NCI-H2171 (cell line): Measurements from ENCODE around the gene NEU4.
"Not testable (repeated sequence)": the region's sequence is repeated elsewhere in the genome, so short reads cannot be mapped to it uniquely, and the experiment has no call there.

ENCODE experiments used
- DNase-seq: peaks from one replicate; lab custom pipeline; 2025; lab: John Stamatoyannopoulos, UW

Gene NEU4

DNA sequence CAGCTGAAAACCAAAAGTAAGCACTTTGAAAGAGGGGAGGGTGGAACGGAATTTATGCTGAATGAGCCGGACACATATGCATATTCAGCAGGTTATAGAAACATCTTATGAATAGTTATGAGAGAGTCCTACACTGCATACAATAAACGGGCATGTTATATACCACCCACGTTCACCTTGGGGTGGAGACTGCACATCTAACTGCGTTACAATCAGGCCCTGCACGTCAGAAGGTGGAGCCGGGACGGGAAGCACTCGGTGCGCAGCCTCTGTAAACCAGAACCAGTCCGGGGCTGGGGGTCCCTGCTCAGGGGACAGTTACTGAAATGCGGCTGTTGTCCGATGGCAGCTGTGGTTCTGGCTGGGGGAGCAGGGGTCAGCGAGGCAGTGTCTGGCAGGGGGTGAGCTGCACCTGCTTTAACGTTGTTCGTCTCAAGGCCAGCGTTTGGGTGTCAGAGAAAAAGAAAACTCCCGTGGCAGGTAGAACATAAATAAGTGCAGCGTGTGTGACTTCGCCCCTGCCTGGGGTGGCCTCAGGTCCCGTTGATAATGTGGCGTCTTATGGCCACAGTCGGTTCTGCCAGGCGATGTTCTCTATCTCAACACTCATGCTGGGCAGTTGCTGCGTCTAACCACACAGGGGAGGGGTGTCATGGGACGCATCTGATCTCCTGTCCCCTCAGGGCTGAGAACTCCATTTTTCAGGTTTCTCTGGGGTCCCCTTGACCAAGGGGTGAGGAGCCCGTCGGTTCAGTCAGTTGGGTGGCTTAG is 24.9 kb downstream of the NEU4 start:
- not testable (repeated sequence) for DNase-seq

DNA sequence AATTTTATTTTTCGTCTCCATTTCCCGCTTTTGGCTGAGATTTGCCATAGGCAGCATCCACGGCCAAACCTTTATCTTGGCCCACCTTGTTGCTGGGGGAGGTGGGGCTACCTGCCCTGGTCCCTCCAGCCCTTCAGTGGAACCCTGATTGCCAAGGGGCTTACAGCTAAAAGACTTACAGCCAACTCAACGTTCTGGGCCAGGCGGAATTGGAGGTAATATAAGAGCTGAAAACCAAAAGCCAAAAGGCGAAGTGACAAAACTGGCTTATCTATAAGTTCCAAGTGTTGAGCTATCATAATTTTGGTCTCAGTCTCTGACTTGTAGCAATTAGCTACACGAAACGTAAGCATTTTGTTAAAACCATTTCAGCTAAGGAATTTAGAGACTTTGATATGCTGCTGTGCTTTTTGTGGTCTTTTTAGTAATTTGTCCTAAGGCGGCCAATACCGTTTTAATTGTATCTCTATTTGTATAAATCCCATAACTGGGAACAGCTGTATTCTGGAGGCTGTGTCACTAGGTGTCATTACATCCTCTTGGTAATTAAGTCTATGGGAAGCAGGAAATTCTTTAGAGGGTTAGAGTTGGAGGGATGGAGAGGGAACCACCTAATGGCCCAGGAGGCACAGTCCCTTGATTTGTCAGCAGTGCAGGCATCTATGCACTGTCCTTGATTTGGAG is 25.7 kb downstream of the NEU4 start:
- DNase-seq = no peak

- DNase-seq = no peak
Observed at GRCh38 chr2:241835611-241836010, 26.6 kb downstream of the NEU4 start.

GRCh38 chr2:241836292-241836691 is 27.3 kb downstream of the NEU4 start:
- DNase-seq = no peak

DNA sequence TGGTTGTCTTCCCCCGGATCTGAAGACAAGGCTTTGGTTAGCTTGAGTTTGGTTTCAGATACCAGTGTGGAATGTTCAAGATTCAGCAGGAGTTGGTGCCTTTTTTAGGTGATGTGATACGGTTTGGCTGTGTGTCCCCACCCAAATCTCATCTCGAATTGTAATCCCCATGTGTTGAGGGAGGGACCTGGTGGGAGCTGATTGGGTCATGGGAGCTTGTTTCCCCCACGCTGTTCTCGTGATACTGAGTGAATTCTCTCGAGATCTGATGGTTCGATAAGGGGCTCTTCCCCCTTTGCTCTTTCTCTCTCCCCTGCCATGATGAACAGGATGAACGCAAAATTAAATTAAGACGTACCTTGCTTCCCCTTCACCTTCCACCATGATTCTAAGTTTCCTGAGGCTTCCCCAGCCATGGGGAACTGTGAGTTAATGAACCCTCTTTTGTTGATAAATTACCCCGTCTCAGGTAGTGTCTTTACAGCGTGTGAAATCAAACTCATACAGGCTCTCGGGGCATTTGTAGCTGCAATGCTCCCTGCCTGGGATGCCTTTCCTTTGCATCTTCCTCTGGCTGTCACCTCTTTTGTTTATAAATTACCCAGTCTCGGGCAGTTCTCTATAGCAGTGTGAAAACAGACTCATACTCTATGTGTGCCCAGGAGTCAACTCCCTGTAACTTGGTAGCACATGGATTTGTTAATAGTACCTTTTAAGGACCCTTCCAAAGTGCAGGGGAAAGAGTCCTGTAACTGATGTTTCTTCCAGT is 28.4 kb downstream of the NEU4 start:
- DNase-seq = no peak

DNA sequence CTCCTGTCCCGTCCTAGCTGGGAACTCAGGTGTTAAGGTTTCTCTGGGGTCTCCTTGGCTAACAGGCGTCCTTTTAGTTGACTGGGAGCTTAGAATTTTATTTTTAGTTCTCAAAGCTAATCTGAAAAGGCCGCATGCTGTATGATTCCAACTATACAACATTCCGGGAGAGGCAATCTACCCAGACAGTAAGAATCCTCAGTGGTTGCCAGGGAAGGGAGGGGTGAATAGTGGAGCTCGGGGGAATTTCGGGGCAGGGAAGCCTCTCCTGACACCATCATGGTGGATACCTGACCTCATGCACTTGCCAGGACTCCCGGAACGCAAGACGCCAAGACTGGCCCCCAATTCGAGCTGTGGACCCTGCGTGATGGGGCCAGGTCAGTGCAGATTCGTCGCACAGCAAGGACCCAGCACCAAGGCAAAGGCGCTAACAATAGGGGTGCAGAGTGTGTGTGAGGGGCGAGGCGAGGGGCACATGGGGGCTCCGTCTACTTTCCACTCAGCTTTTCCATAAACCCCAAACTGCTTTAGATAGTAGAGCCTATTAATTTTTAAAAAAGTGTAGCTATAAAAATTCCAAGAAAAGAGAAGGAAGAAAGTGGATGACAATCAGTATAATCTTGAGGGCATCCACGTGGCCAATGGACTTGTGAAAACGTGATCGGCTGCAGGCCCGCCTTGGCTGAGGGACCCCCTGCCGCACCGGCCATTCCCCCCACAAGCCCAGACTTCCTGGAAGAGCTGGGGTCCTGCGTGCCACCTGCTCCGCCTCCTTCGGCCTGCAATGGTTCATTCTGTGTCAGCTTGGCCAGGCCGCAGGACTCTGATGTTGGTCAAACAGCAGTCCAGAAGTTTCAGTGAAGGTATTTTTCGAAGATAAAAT is 32.4 kb downstream of the NEU4 start:
- DNase-seq = no peak

- no peak for DNase-seq
Observed at GRCh38 chr2:241842067-241842415, 33.0 kb downstream of the NEU4 start.

- DNase-seq = no peak
Observed at GRCh38 chr2:241842620-241843211, 33.7 kb downstream of the NEU4 start.

DNA sequence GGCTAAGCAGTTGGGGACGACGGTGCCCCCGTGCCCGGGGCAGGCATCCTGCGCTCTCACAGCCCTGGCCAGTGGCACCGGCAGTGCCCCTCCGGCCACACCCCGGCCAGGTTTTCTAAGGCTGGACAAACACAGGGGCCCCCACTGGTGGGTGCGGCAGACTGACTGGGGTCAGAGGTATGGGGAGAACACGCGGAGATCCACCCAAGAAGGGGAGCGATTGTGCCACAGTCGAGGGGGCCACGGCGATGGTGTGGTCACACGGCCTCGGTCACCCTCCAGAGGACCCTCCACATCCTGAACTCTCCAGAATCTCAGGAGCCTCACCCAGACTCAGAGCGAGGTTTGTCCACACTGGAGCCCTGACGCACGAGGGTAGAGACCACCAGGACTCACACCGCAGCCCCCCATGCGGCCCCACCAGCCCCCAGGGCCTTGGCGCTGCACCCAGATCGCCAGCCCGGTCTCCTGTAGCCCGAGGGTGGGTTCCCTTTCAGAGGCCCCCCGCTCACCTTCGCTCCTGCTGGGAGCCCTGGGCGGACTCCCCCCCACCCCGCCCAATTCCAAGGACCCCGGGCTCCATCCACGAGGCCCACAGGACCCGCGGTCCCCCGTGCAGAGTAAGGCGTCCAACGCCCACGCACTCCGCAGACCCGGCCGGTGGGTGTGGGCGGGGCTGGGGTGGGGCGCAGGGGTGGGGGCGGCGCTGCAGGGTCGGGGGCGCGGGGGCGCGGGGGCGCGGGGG is 34.5 kb downstream of the NEU4 start:
- no peak for DNase-seq

DNA sequence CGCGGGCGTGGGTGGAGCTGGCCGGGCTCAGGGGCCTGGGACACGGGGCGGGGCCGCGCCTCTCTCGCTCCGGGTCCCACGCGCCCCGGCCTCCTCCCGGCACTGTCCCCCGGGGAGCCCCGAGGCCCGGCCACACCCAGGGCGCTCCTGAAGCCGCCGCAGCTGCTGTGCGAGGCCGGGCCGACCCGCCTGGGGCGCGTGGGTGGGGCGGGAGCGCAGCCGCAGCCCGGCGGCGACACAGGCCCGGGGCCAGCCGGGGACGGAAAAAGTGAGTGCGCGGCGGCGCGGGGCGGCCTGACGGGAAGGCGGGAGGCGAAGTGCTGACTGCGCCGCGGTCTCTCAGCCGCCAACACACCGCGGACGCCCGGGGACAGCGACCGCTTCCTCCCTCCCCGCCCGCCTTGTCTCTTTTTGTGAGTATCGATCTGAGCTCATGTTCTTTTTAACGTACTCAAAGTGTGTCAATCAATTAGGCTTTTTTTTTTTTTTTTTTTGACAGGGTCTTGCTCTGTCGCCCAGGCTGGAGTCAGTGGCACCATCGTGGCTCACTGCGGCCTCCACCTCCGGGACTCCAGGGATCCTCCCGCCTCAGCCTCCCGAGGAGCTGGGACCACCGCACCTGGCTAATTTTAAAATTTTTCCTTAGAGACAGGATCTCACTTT is 35.2 kb downstream of the NEU4 start:
- DNase-seq = peak; percentile 9

DNA sequence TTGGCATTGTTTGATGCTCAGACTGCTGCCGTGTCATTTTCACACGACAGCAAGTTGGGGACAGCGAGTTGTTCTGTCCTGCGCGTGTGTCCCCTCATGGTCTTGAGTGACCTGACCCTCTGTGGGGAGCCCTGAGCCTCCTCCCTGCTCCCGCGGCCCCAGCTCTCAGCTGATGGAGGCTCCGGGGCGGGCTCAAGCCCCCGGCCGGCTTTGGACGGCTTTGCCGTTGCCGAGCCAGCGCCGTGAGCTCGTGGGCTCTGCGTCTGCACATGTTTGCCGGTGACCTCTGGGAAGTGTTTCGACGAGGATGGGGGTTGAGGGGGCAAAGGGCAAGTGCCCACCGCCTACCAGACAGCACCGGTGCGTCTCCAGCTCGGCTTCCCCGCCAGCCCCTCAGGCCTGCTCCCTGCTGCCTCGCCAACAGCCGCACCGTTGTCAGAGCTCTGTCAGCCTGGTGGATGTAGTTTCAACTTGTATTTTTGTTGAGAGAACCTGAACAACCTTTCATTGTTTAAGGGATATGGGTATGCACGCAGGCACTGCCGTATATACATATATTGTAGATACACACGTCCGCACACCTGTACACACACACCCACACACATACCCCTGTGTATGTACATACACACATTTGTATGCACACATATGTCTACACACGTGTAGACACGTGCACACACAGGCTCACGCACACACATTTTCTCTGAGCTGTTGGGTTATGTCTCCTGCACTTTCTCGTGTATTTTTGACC is 36.0 kb downstream of the NEU4 start:
- no peak for DNase-seq

GRCh38 chr2:241846406-241846805 is 37.4 kb downstream of the NEU4 start:
- no peak for DNase-seq

GRCh38 chr2:241848761-241849615 is 40.0 kb downstream of the NEU4 start:
- no peak for DNase-seq

GRCh38 chr2:241849616-241850543 is 40.9 kb downstream of the NEU4 start:
- no peak for DNase-seq

DNA sequence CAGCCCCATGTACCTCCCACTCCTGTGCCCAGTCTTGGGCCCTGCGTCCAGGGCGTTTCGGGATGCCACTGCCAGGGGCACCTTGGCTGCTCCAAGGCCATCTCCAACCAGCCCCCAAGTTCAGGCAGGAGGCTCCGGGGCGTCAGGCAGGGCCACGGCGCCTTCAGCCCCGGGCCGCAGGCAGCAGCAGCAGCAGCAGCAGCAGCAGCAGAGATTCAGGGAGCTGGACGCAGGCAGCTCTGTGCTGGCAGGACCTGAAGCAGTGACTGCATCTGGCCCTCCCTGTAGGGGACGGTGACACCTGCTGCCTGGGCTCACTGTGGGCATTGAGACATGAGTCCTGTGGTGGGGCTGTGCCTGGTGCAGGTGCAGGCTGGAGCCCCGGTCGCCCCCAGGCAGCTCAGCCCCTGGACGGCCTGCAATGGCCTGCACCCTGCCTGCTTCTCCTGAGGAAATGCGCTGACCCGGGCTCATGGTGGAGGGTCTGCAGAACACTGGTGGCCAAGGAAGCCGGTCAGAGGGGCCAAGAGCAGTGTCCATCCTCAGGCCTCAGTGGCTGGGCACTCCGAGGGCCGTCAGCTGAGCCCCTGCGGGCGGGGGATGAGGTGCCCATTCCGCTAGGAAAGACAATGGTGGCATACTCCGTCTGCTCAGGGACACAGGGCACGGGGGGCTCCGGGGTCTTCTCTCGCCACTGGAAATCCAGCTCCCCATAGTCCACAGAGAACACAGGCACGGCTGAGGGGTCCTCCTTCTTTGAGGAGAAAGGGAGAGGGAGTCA is 41.7 kb downstream of the NEU4 start:
- DNase-seq = no peak

GRCh38 chr2:241851325-241852115 is 42.5 kb downstream of the NEU4 start:
- no peak for DNase-seq
